ENCODE results near the gene DAPP1. TPM values are rescaled to one million over a fixed set of nuclear protein-coding genes. Genes with fewer than 3 reads are reported as not detected.
"Not testable (repeated sequence)": the region's sequence is repeated elsewhere in the genome, so short reads cannot be mapped to it uniquely, and the experiment has no call there.

Gene DAPP1
- total RNA-seq, 1 donor from 2014 or later: 25.3 TPM

DNA sequence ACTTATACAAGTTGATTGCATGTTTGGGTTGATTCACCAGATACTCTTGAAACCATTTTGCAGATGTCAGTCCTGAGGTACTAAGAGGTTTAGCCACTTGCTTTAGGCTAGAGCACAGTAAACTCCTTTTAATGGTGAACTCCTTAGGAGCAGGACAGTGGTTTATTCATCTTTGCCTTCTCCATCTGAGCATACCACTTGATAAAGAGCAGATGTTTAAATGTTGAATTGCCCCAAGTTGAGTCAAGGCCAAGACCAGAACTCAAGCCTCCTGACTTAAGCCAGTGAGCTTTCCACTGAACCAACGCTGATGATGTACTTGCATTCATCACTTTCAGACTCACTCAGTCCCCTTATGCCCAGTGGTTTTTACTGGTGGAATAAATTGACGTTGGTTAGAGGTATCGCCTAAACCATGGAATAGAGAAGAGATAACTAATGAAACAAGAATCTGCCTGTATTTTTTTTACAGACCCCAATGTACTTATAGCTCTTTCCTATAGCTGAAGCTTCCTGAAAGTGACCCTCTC lies 7.5 kb downstream of the DAPP1 start:
- DNase-seq (ENCODE audit: low spot score): no peak

GRCh38 chr4:99825272-99825671 lies 8.6 kb downstream of the DAPP1 start:
- no peak for DNase-seq (ENCODE audit: low spot score)

- no peak for DNase-seq (ENCODE audit: low spot score)
Measured at GRCh38 chr4:99826016-99826415, 9.4 kb downstream of the DAPP1 start.

DNA sequence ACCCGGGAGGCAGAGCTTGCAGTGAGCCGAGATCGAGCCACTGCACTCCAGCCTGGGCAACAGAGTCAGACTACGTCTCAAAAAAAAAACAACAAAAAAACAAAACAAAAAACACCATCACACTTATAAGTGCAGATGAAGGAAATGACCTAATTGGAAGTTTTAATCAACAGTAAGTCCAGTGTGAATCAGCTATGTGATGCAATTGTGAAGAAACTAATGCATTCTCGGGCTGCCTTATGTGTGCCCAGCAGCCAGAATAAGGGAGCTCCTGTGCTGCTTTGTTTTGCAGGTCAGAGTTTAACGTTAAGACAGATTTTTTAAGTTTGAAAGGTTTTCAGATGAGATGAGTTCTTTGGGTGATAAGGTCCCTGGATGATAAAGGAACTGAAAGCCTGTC lies 10.8 kb downstream of the DAPP1 start:
- no peak for DNase-seq (ENCODE audit: low spot score)

DNA sequence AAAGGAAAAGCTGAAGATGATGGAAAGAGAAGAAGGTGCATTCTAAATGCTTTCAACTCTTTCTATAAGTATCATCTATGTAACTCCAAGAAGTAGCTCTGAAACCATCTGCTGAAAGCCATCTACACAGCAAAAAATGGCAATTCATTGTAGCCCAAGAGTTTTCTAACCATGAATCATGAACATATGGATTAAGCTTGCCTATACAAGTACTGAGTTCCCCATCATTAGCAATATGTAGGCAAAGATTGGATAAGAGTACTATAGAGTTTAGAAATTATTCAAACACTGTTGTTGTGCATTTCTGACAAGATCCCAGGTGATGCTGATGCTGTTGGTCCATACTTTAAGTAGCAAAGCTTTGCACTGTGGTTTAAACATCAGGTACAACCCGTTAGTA lies 11.2 kb downstream of the DAPP1 start:
- DNase-seq (ENCODE audit: low spot score): no peak

DNA sequence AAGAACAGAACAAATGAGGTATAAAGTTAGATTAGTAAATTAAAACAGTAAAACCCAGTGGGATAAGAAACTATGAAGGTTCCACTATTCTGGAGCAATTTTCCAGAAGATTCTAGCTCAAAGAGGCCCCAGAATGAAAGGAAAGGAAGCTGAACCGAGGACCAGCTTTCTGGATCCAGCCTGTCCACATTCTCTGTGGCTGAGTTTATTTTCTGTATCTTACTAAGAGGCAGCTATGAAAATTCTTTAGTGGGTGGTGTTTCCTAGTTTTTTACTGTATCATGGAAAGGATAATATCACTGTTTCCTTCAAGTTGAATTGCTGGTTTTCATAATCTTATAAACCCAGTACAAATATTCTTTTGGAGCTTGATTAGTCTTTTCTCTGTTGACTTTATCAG lies 11.8 kb downstream of the DAPP1 start:
- DNase-seq (ENCODE audit: low spot score): no peak

- DNase-seq (ENCODE audit: low spot score): not testable (repeated sequence)
Measured at GRCh38 chr4:99830051-99830450, 13.4 kb downstream of the DAPP1 start.

DNA sequence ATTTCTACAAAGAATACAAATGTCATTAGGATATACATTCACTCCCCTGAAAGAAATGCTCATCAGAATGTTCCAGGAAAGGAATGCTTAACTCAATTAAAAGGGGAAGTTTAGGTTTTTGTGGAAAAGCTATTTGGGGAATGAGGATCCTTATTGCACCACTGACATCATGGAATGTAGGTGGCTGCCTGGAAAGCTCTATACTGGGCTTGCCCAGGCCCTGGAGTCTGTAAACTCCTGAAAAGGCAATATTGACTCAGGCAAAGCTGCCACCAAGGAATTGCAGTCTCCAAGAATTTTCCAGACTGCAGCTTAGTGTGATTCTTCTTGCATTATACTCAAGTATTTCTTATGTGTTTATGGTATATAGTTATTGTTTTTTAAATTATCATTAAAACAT lies 15.7 kb downstream of the DAPP1 start:
- DNase-seq (ENCODE audit: low spot score): no peak

GRCh38 chr4:99832758-99833157 lies 16.1 kb downstream of the DAPP1 start:
- DNase-seq (ENCODE audit: low spot score): no peak

GRCh38 chr4:99833756-99834155 lies 17.1 kb downstream of the DAPP1 start:
- DNase-seq (ENCODE audit: low spot score): no peak

DNA sequence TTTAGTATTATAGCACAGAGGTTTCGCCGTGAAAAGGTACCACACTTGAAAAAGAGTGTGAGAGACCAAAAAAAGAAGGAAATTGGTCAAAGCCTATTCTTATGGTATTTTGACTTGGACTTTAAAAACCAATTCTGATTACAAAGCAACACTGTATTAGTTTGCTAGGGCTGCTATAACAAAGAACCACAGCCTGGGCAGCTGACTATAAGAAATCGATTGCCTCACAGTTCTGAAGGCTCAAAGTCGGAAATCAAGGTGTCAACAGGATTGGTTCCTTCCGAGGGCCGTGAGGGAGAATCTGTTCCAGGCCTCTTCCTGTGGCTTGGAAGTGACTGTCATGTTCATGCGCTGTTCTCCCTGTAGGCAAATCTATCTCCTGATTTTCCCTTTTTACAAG lies 17.9 kb downstream of the DAPP1 start:
- DNase-seq (ENCODE audit: low spot score): no peak

- no peak for DNase-seq (ENCODE audit: low spot score)
Measured at GRCh38 chr4:99835942-99836341, 19.3 kb downstream of the DAPP1 start.

- no peak for DNase-seq (ENCODE audit: low spot score)
Measured at GRCh38 chr4:99838927-99839326, 22.3 kb downstream of the DAPP1 start.

DNA sequence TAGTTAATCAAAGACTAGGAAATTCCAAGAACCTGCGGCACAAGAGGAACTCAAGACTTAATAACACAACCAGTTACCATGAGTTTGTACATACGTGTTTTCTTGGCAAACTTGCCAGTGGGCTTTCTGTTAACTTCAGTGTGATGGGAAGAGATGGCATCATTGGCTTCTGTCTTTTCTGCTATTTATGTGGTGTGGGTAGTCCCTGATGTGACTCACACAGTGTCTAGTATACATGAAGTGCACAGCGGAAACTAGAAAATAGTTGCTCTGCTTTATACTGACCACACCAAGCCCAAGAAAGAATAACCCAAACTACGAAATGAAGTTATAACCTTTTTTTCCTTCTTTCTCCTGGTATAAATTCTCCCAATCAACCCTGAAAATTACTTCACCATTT lies 24.5 kb downstream of the DAPP1 start:
- no peak for DNase-seq (ENCODE audit: low spot score)

GRCh38 chr4:99843413-99843812 lies 26.8 kb downstream of the DAPP1 start:
- DNase-seq (ENCODE audit: low spot score): no peak

DNA sequence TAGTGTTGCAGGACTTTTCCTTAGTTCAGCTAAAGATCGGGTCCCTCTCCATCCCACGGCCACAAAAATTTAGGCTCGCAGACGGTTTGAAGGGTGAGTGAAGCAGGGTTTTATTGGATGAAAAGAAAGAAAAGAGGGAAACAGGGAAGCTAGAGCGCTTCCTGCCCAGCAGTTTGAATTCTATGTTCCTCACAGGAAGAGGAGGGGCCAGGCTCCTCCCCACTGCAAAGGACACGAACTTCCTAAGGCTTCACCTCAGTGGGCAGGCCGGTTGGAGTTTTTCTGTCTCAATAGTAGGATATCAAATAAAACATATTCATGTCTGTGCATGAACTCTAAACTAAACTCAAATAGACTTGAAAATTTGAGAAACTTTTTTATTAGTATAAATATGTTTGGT lies 27.4 kb downstream of the DAPP1 start:
- no peak for DNase-seq (ENCODE audit: low spot score)

DNA sequence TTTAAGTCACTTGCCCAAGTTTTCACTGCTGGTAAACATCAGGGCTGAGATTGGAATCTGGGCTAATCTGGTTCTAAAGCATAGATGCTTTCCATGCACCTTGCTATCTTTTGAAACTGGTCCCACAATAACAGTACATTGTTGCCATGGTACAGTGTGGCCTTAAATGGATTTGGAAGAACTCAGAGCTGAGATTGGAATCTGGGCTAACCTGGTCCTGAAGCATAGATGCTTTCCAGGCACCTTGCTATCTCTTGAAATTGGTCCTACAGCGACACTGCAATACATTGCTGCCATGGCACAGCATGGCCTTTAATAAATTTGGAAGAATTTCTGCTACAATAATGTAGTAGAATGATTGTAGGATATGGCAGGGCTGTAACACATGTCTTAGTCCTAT lies 28.6 kb downstream of the DAPP1 start:
- DNase-seq (ENCODE audit: low spot score): no peak

DNA sequence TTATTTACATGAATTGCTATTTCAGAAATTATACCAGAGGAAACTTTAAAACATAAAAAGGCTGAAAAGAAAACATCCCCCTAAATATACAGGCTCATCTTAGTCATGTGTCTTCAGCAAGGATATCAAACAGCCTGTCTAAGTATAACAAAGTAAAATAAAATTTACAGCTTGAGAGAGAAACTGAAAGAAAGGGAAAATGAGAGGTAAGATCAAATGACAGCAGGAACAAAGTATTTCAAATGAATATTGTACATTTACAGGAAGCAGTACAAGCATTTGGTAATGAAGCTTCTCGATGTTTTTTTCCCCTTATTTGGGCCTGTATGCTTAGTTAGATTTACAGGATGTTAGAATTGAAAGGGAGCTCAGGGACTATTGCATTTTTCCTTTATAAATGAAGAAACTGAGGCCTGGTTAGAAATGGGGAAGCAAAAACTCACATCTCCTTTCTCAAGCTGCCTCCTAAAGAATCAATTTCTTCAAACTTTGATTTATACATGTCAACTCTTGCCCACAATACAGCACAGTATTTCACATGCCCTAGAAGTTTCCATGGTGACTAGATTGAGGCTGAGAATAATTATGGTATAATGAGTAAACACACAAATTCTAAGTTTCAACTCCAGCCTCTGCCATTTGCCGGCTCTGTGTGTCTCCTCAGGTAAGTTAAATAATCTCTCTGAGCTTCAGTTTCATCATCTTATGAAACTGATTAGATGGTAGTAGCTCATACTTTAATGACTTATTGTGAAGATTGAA lies 29.3 kb downstream of the DAPP1 start:
- no peak for DNase-seq (ENCODE audit: low spot score)

- no peak for DNase-seq (ENCODE audit: low spot score)
Measured at GRCh38 chr4:99846891-99847290, 30.3 kb downstream of the DAPP1 start.

GRCh38 chr4:99847362-99847976 lies 30.8 kb downstream of the DAPP1 start:
- no peak for DNase-seq (ENCODE audit: low spot score)

DNA sequence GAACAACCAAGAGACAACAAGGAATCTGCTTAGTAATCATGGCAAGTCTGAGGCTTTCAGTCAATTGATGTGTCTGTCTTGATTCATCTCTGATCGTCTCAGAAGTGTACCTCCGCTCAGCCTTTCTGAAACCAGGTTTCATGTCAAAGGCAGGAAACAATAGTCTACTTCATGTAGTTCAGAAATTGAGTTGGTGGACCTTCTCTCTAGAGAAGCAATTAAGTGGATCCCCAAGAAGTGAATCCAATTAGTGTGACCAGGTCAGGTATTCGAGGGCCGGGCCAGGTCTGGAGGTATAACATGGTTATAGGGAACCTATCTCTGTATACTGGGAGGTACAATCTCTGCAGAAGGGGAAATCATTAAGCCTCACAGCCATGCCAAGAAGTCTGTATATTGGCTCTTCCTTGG lies 32.0 kb downstream of the DAPP1 start:
- no peak for DNase-seq (ENCODE audit: low spot score)

DNA sequence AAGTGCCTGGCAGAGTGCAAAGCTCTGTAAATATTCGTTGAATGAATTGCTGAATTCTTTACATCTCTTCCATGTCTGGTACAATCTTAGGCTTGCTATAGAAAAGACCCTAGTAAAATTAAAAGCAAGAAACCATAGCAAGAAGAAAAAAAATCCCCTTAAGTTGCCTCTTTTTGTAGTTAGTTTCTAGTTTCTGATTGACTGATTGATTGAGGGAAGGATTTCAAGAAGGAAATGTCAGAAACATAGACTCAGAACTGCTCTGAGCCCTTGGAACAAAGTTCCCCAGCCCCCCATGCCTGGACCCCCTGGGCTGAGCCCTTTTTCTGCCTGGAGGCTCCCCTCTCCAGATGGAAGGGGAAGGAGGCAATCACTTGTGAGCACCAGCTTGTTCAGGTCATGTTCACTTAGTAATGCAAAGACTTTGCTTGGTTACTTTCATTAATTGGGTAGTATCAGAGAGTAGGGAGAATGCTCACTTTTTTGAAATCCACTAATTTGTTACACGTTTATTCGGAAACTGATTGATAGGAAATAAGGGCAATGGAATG lies 35.6 kb downstream of the DAPP1 start:
- no peak for DNase-seq (ENCODE audit: low spot score)

DNA sequence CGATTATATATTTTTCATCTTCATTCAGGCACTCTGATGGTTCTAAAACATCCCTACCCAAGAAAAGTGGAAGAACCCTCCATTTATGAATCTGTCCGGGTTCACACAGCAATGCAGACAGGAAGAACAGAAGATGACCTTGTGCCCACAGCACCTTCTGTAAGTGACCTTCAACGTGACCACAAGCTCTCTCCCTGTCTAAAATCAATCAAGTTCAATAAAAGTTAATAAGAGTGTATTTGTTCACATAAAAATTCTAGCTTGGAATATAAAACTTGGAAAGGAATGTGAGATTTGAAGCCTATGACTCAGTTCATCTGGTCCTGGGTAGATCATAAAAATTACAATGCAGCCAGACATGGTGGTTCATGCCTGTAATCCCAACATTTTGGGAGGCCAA lies 36.6 kb downstream of the DAPP1 start:
- DNase-seq (ENCODE audit: low spot score): no peak

All from ureter (tissue), 1 donor.